ENCODE measurements around the gene SH3BP5.
A peak's percentile ranks its signal among the peaks of the same experiment; 100 is the strongest.

SH3BP5 gene

DNA sequence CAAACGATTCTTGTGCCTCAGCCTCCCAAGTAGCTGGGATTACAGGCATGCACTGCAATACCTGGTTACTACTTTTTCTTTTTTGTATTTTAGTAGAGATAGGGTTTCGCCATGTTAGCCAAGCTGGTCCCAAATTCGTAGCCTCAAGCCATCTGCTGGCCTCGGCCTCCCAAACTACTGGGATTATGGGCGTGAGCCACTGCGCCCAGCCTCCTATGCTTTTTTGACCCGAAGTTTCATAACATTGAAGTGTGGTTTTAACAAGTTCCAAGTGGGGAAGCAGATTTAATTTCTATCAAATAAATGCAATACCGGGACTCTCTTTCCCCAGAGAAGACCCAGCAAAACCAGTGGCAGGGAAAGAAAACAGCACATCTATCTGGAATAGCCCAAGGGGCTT is 13.7 kb downstream of the SH3BP5 start:
- DNase-seq (ENCODE audit: low read depth): no peak
- H3K4me3 ChIP-seq (ENCODE audit: low read depth, low read length): no peak overlapping the region
- TF ChIP-seq, protein P1, sequence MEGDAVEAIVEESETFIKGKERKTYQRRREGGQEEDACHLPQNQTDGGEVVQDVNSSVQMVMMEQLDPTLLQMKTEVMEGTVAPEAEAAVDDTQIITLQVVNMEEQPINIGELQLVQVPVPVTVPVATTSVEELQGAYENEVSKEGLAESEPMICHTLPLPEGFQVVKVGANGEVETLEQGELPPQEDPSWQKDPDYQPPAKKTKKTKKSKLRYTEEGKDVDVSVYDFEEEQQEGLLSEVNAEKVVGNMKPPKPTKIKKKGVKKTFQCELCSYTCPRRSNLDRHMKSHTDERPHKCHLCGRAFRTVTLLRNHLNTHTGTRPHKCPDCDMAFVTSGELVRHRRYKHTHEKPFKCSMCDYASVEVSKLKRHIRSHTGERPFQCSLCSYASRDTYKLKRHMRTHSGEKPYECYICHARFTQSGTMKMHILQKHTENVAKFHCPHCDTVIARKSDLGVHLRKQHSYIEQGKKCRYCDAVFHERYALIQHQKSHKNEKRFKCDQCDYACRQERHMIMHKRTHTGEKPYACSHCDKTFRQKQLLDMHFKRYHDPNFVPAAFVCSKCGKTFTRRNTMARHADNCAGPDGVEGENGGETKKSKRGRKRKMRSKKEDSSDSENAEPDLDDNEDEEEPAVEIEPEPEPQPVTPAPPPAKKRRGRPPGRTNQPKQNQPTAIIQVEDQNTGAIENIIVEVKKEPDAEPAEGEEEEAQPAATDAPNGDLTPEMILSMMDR (conservative IDR thresholded peaks at IDR 0.05; ENCODE audit: low read depth, low read length): no peak

DNA sequence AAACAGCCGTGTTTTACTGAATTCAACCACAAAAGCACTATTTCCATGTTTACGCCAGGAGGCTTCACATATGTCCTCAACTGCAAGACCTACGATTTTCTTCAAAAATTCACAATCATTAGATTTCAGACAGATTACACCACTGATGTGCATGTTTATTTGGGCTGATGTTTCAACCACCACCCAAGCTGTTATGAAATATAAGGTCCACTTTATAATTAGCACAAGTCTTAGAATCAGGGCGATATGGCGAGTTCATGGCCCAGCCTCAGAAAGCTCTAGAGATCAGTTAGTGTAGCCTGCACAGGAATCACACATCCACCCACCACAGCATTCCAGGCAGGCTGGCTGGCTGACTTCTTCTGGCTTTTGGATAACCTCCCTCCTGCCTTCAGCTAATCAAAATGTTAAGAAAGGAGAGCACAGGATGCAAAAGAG is 15.4 kb downstream of the SH3BP5 start:
- no peak overlapping the region for H3K4me3 ChIP-seq (ENCODE audit: low read depth, low read length)
- DNase-seq (ENCODE audit: low read depth): peak; percentile 67
- TF ChIP-seq, protein P1 (conservative IDR thresholded peaks at IDR 0.05; ENCODE audit: low read depth, low read length): no peak

- TF ChIP-seq, protein P1 (conservative IDR thresholded peaks at IDR 0.05; ENCODE audit: low read depth, low read length): no peak
- no peak overlapping the region for H3K4me3 ChIP-seq (ENCODE audit: low read depth, low read length)
- no peak for DNase-seq (ENCODE audit: low read depth)
Observed at GRCh38 chr3:15315003-15315402, 17.4 kb downstream of the SH3BP5 start.

DNA sequence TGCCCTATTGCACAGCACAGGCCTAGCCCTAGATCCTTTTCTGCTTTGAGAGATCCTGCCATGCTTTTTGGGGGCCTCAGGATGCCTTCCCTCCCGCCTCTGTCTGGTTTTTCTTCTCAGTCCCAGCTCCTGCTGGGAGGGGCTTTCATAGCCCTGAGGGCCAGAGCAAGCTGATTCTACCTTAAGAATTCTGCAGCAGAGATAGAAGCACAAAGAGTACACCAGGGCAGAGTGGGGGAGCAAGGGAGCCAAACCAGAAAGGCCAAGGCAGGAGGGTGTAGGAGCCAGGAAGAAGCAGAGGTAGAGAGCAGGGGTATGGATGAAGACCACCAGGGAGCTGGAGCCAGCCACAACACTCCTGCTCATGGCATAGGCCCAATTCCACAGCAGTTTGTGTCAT is 18.1 kb downstream of the SH3BP5 start:
- H3K4me3 ChIP-seq (ENCODE audit: low read depth, low read length): no peak overlapping the region
- TF ChIP-seq, protein P1 (conservative IDR thresholded peaks at IDR 0.05; ENCODE audit: low read depth, low read length): no peak
- no peak for DNase-seq (ENCODE audit: low read depth)

GRCh38 chr3:15313461-15313860 is 18.9 kb downstream of the SH3BP5 start:
- no peak overlapping the region for H3K4me3 ChIP-seq (ENCODE audit: low read depth, low read length)
- DNase-seq (ENCODE audit: low read depth): no peak
- TF ChIP-seq, protein P1 (conservative IDR thresholded peaks at IDR 0.05; ENCODE audit: low read depth, low read length): no peak

DNA sequence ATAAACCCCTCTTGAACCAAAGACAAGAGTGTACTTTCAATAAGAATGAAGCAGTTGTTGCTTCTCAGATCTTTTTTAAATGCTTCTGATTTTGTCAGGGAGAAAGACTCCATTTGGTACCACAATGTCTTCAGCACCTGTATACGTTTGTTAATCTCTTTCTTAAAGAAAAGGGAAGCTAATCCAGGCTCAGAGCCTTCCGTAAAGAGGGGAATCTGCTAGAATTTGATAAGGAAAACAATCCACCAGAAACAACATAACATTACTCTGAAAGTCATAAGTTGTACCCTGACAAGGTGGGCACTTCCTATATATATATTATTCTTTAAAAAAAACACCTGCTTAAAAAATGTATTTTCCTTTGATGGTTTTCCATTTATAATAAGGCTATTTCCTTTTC is 19.8 kb downstream of the SH3BP5 start:
- TF ChIP-seq, protein P1 (conservative IDR thresholded peaks at IDR 0.05; ENCODE audit: low read depth, low read length): no peak
- no peak for DNase-seq (ENCODE audit: low read depth)
- H3K4me3 ChIP-seq (ENCODE audit: low read depth, low read length): no peak overlapping the region

GRCh38 chr3:15310491-15311370 is 21.7 kb downstream of the SH3BP5 start:
- DNase-seq (ENCODE audit: low read depth): peak; percentile 63
- TF ChIP-seq, protein P1 (conservative IDR thresholded peaks at IDR 0.05; ENCODE audit: low read depth, low read length): no peak
- H3K4me3 ChIP-seq (ENCODE audit: low read depth, low read length): no peak overlapping the region
